Mesothelial cell of epicardium (in vitro differentiated cells): ENCODE results near the gene LMTK2. TPM values are rescaled to one million over a fixed set of nuclear protein-coding genes. Genes with fewer than 3 reads are reported as not detected.

Experiments
- DNase-seq, 2 experiments: peaks; one replicate each; pipeline ENCODE4 v3.0.0; 2021; ENCODE audit warnings: low spot score in 2 of 2; ENCODE audit not compliant: unreplicated experiment in 2 of 2
- H3K27ac Mint-ChIP-seq: 2 replicates; pipeline ENCODE4 v1.8.0; 2021; ENCODE audit warnings: mixed read lengths
- H3K27me3 Mint-ChIP-seq: 2 replicates; pipeline ENCODE4 v1.8.0; 2021; ENCODE audit warnings: low read depth, mixed read lengths
- H3K36me3 Mint-ChIP-seq: 2 replicates; pipeline ENCODE4 v1.8.0; 2021; ENCODE audit warnings: mixed read lengths
- H3K4me1 Mint-ChIP-seq: 2 replicates; pipeline ENCODE4 v1.8.0; 2021; ENCODE audit warnings: mixed read lengths
- H3K4me3 Mint-ChIP-seq: 2 replicates; pipeline ENCODE4 v1.8.0; 2021; ENCODE audit warnings: mild to moderate bottlenecking, moderate library complexity, mixed read lengths
- H3K9me3 Mint-ChIP-seq: 2 replicates; pipeline ENCODE4 v1.8.0; 2021; ENCODE audit warnings: mixed read lengths
- total RNA-seq: library from RNA; stranded (reverse); gene quantifications from 3 replicates; pipeline ENCODE4 v1.2.1, GENCODE V29; 2021
- TF ChIP-seq, protein P1 (sequence below): fragments of 200-600 bp; sonication (generic); IDR thresholded peaks from one replicate; pipeline ENCODE4 v1.5.0; 2021; ENCODE audit warnings: antibody characterized with exemption; ENCODE audit not compliant: unreplicated experiment

Gene LMTK2
- total RNA-seq, 1 donor from 2014 or later, result 23.1 TPM

DNA sequence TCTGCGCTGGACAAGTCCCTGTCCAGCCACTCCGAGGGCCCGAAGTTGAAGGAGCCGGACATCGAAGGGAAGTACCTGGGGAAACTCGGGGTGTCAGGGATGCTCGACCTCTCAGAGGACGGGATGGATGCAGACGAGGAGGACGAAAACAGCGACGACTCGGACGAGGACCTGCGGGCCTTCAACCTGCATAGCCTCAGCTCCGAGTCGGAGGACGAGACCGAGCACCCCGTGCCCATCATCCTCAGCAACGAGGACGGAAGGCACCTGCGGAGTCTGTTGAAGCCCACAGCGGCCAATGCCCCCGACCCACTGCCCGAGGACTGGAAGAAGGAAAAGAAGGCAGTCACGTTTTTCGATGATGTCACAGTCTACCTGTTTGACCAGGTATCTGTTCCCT lies 87.5 kb downstream of the LMTK2 start:
- H3K4me1 Mint-ChIP-seq, result no peaks in the 10 kb centered on the region
- no peak overlapping the region for H3K4me3 Mint-ChIP-seq

DNA sequence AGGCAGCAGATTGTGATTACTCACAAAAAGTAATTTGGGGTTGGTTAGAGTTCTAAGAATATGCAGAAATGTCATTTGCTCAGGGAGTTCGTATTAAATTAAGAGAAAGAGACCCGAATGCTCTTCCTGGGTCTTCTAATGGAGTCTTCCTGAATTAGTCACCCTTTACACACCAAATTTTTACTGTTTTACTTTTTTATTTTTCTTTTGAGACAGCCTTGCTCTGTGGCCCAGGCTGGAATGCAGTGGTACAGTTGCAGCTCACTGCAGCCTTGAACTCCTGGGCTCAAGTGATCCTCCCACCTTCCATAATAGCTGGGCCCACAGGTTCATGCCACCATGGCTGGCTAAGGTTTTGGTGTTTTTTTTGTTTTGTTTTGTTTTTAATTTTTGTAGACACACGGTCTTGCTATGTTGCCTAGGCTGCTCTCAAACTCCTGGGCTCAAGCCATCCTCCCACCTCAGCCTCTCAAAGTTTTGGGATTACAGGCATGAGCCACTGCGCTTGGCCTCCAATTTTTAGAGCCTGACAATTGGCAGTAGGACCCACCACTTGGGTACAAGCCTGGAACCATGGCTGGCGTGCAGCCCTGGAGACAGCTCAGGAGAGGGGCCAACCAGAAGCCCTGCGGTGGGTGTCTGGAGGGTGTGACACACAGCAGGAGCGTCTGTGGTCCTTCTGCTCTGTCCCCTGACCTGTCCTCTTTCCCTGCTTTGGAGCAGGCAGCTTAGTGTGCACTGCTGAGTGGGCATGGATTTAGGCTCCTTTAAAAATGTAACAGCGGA lies 88.2 kb downstream of the LMTK2 start:
- Mint-ChIP-seq H3K4me1 (no peaks in the 10 kb centered on the region), H3K36me3 (peaks cover 38% of the 10 kb centered on the region), H3K27ac (no peak overlapping the region), H3K9me3 (peaks cover 6% of the 10 kb centered on the region), H3K27me3 (no peaks in the 10 kb centered on the region), H3K4me3 (no peak overlapping the region)
- TF ChIP-seq, protein P1, sequence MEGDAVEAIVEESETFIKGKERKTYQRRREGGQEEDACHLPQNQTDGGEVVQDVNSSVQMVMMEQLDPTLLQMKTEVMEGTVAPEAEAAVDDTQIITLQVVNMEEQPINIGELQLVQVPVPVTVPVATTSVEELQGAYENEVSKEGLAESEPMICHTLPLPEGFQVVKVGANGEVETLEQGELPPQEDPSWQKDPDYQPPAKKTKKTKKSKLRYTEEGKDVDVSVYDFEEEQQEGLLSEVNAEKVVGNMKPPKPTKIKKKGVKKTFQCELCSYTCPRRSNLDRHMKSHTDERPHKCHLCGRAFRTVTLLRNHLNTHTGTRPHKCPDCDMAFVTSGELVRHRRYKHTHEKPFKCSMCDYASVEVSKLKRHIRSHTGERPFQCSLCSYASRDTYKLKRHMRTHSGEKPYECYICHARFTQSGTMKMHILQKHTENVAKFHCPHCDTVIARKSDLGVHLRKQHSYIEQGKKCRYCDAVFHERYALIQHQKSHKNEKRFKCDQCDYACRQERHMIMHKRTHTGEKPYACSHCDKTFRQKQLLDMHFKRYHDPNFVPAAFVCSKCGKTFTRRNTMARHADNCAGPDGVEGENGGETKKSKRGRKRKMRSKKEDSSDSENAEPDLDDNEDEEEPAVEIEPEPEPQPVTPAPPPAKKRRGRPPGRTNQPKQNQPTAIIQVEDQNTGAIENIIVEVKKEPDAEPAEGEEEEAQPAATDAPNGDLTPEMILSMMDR, result no peak
- DNase-seq, result no peak

More for the DNA sequence above, 87.5 kb downstream of the LMTK2 start:
- Mint-ChIP-seq H3K36me3 (peaks cover 43% of the 10 kb centered on the region), H3K27me3 (no peaks in the 10 kb centered on the region), H3K27ac (no peak overlapping the region), H3K9me3 (peaks cover 7% of the 10 kb centered on the region)
- DNase-seq, result no peak
- TF ChIP-seq, protein P1, result no peak

DNA sequence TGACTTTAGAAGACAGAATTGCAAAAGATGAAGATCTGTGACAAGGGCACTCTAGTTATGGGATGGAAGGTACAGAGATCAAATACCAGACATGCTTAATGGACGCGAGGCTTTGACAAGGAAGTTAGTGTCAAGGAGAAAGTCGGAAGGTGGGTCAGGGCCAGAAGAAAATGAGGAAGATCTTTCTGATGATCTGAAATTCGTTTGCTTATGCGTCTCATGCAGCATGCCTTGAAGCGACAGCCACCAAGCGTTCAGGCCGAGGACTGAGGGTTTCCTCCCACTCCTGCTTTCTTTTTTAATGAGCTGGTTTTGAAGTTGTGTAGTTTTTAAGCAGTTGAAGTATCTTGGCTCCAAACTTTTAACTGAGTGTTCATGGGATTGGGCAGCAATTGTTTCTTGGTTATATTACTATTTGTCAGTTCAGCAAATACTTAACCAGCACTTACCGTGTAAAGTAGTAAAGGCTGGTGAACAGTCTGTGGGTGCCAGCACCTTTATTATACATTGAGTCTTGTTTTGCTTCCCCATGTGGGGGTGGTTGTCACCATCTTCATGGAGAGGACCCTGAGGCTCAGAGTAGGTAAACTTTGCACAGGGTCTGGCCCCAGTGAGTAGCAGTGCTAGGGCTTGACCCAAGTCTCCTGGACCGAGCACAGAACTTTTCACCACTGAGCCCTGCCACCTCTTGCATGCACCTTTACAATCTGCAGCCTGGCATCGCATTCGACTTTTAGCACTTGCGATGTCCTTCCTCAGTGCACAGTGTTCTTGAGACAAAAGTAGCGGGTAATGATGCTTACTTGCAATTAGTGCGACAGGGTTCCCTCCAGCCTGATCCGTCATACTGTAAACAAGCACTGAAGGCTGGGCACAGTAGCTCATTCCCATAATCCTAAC lies 90.3 kb downstream of the LMTK2 start:
- H3K4me3 Mint-ChIP-seq, result no peak overlapping the region
- H3K9me3 Mint-ChIP-seq, result peaks cover 6% of the 10 kb centered on the region
- no peak for DNase-seq
- H3K36me3 Mint-ChIP-seq, result peaks cover 32% of the 10 kb centered on the region
- no peak overlapping the region for H3K27ac Mint-ChIP-seq
- no peaks in the 10 kb centered on the region for H3K4me1 Mint-ChIP-seq
- H3K27me3 Mint-ChIP-seq, result no peaks in the 10 kb centered on the region
- TF ChIP-seq, protein P1, result no peak

DNA sequence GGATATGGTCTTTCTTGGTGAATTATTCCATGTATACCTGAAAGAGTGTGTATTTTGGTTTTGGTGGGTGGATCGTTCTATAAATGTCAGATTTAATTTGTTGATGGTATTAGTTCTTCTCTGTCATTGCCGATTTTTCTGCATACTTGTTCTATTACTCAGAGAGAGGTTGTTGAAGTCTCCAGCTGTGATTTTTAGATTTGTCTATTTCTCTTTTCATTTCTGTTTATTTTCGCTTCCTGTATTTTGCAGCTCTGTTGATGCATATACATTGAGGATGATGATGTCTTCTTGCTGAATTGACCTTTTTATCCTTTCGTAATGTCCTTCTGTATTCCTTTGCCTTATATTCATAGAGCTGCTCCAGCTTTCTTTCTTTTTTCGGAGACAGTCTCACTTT lies 92.5 kb downstream of the LMTK2 start:
- Mint-ChIP-seq H3K4me3 (no peak overlapping the region), H3K9me3 (peaks cover 6% of the 10 kb centered on the region), H3K27me3 (no peaks in the 10 kb centered on the region), H3K27ac (no peak overlapping the region), H3K4me1 (no peaks in the 10 kb centered on the region), H3K36me3 (peaks cover 28% of the 10 kb centered on the region)
- TF ChIP-seq, protein P1, result no peak
- no peak for DNase-seq

DNA sequence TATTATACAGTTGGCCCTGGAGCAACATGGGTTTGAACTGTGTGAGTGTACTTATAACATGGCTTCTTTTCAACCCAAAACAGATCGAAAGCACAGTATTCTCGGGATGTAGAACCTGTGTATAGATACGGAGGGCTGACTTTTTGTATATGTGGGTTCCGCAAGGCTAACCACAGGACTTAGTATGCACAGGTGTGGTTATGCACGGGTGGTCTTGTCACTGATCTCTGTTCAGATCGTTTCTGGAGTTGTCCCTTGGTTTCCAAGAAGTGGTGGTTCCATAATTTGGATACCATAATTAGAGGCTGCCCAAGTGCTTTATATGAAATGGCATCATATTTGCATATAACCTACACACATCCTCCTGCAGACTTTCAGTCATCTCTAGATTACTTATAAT lies 93.7 kb downstream of the LMTK2 start:
- H3K9me3 Mint-ChIP-seq, result peaks cover 6% of the 10 kb centered on the region
- DNase-seq, result no peak
- H3K36me3 Mint-ChIP-seq, result peaks cover 34% of the 10 kb centered on the region
- H3K4me3 Mint-ChIP-seq, result no peak overlapping the region
- H3K4me1 Mint-ChIP-seq, result no peaks in the 10 kb centered on the region
- no peaks in the 10 kb centered on the region for H3K27me3 Mint-ChIP-seq
- TF ChIP-seq, protein P1, result no peak
- no peak overlapping the region for H3K27ac Mint-ChIP-seq
